Stimulated activated CD4-positive, alpha-beta T cell treated with anti-CD3 and anti-CD28 coated beads, Interleukin-4, amount 100 ng/mL, for 1 hour (primary cell): ENCODE data around the gene SPAG6.

Source experiments
- DNase-seq: peaks from one replicate; pipeline ENCODE4 v3.0.0-alpha.2; 2020

SPAG6 gene

GRCh38 chr10:22464966-22465629 lies 119.8 kb downstream of the SPAG6 start:
- DNase-seq = no peak

- DNase-seq = no peak
Observed at GRCh38 chr10:22466763-22467334, 121.6 kb downstream of the SPAG6 start.
